ENCODE measurements around the gene STRIP1. TPM values are rescaled to one million over a fixed set of nuclear protein-coding genes. Genes with fewer than 3 reads are reported as not detected.
"Not testable (repeated sequence)": the region's sequence is repeated elsewhere in the genome, so short reads cannot be mapped to it uniquely, and the experiment has no call there.

Gene STRIP1
- polyA plus RNA-seq, 3 donors = 10.4 to 16.3 (median 11.7) TPM

- 82 to 92% (median 83%) methylated on average over 2 of the region's 2 CpGs for WGBS, 3 donors
- H3K27ac ChIP-seq (ENCODE audit: low read depth, low read length) = no peak overlapping the region
These were observed 28.2 kb downstream of the STRIP1 start for GRCh38 chr1:110062612-110063011.

DNA sequence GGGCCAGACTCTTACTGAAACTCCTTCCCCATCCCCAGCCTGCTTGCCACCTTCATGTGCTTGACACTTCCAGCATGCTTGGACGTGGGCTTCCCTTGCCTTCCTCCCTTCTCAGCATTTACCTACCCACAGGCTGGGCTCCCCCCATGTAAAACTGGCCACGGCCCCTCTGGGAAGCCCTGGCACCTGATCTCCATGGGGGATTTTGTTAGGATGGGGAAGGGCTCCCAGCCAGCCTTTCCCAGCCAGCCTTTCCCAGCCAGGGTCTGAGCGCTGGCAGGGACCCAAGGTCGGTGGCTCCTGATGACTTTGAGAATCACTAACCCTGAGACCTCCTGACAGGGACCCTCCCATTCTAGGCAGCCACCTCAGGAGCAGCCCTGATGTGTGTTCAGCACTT, 29.4 kb downstream of the STRIP1 start:
- H3K27ac ChIP-seq (ENCODE audit: low read depth, low read length) = no peak overlapping the region
- 59 to 87% (median 66%) methylated on average over 4 of the region's 4 CpGs for WGBS, 3 donors

- H3K27ac ChIP-seq (ENCODE audit: low read depth, low read length) = no peak overlapping the region
- WGBS, 3 donors = 81 to 88% (median 82%) methylated on average over 18 of the region's 18 CpGs
These were observed 30.3 kb downstream of the STRIP1 start for GRCh38 chr1:110064576-110065337.

GRCh38 chr1:110065841-110066240, 31.4 kb downstream of the STRIP1 start:
- 82 to 92% (median 92%) methylated on average over 5 of the region's 5 CpGs for WGBS, 3 donors
- H3K27ac ChIP-seq (ENCODE audit: low read depth, low read length) = no peak overlapping the region

- H3K27ac ChIP-seq (ENCODE audit: low read depth, low read length) = no peak overlapping the region
- WGBS, 3 donors = 44 to 58% (median 55%) methylated on average over 23 of the region's 23 CpGs
These were observed 33.1 kb downstream of the STRIP1 start for GRCh38 chr1:110067479-110067892.

DNA sequence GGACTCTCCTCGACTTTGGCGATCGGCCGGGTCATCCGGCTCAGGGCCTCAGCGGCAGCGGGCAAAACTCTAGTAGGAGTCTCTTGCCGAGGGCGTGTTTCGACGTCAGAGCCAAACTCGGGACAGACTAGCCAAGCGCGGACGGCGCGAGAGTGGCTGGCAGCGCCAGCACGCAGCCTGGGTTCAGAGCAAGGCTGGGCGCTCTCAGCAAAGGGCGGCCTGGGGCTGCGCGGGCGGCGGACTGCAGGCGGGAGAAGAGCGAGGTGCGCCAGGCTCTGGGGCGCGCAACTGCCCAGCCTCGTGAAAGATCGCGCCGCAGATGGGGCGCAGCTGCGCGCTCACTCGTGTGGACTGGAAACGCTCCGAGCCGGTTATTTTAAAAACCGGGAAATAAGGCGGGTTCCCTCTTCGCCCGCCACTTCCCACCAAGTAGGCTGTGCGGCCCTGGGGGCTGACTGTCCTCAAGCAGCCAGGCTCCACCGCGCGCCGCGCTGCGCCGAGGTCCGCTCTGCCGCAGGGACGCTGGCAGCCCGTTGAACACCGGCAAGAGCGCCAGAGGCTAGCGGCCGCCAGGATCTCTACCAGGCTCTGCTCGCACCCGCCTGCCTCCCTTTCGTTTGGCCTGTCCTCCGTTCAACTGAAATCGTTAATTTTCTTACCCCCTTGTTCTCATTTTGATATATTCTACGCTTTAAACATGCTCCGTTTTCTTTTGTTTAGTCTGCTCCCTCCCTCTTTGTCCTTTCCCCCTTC, 33.6 kb downstream of the STRIP1 start:
- WGBS, 3 donors = 14 to 22% (median 18%) methylated on average over 64 to 68 of the region's 68 CpGs
- H3K27ac ChIP-seq (ENCODE audit: low read depth, low read length) = no peak overlapping the region

GRCh38 chr1:110068646-110069403, 34.4 kb downstream of the STRIP1 start:
- WGBS, 3 donors = 6 to 15% (median 8%) methylated on average over 68 of the region's 68 CpGs
- no peak overlapping the region for H3K27ac ChIP-seq (ENCODE audit: low read depth, low read length)

- no peak overlapping the region for H3K27ac ChIP-seq (ENCODE audit: low read depth, low read length)
- 24 to 25% (median 25%) methylated on average over 57 to 64 of the region's 64 CpGs for whole genome bisulfite sequencing, 3 donors
These were observed 35.2 kb downstream of the STRIP1 start for GRCh38 chr1:110069404-110070281.

- no peak overlapping the region for H3K27ac ChIP-seq (ENCODE audit: low read depth, low read length)
- 3 to 6% (median 6%) methylated on average over 26 to 45 of the region's 52 CpGs for WGBS, 3 donors
These were observed 35.9 kb downstream of the STRIP1 start for GRCh38 chr1:110070282-110070669.

DNA sequence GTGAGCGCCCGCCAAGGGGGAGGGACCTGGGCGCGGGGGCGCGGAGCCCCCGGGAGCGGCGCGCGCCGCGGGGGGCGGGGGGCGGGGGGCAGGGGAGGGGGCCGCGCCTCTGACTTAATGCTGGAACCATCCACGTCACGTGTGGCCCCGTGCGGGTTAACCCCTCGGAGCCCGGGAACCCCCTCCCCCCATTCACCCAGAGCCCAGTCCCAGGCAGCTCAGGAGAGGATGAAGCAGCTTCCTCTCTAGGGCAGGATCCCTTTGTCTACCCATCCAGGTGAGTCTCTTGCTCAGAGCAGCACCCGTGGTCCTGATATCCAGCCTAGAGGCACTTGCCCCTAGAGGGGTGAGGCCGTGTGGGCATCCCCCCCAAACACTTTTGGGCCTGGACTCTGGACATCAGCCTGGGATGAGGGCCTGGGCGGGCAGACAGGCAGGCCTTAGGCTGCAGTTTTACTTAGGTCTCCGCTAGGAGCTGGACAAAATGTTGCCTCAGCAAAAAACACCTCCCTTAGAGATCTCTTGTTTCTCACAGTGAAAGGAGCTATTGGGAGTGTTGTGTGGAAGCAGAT, 36.3 kb downstream of the STRIP1 start, which contains the start of gene ALX3:
Gene ALX3, minus strand, starts transcription at position 2 of the 572 bp plus-strand sequence. CDS start 60 bp downstream, outside the sequence.
- 15 to 40% (median 33%) methylated on average over 7 to 18 of the region's 27 CpGs for WGBS, 3 donors
- no peak within 1 kb of the TSS for H3K27ac ChIP-seq (ENCODE audit: low read depth, low read length)

DNA sequence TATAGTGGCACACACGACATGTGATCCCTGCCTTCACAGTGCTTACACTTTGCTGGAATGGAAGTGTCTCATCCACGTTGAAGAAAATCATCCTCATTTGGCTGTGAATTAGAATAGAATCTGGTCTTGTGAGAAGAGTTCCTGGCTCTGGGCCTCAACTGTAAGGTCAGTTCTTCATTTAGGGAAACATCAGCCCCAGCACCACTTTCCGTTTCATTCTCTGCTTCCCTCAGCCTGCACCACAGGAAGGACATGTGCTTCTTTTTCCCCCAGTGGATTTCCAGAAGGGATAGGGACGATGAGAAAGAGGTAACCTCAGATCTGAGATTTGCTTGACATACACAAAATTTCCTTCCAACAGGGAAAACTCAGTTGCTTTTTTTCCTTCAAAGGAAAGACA, 39.7 kb downstream of the STRIP1 start:
- WGBS, 3 donors = 61 to 78% (median 62%) methylated on average over 4 of the region's 4 CpGs
- no peak overlapping the region for H3K27ac ChIP-seq (ENCODE audit: low read depth, low read length)

DNA sequence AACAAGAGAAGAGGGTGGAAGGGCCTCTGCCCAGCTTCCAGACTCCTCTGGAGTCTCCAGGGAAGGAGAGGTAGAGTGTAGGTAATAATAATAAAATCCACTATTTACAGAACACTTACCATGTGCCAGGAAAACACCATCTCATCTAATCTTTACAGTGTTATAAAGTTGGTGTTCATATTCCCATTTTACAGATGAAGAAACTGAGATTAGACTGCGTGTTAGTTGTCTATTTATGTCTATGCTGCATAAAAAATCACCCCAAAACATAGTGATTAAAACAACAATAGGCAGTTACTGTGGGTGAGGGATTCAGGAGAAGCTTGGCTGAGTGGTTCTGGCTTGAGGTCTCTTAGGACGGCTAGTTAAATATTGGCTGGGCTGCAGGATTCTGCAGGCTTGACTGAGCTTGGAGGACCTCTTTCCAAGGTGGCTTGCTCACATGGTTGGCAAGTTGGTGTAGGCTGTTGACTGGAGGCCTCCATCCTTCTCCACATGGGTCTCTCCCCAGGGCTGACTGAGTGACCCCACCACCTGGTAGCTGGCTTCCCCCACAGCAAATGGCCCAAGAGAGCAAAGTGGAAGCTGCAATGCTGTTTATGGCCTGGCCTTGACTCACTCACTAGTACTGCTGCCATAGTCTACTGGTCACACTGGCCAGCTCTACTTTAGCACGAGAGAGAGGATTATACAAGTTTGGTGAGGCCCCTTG, 42.5 kb downstream of the STRIP1 start:
- H3K27ac ChIP-seq (ENCODE audit: low read depth, low read length) = no peak overlapping the region
- 82 to 86% (median 83%) methylated on average over 3 of the region's 3 CpGs for WGBS, 3 donors

GRCh38 chr1:110079995-110080394, 45.6 kb downstream of the STRIP1 start:
- WGBS, 3 donors = 96 to 98% (median 98%) methylated on average over 2 of the region's 2 CpGs

GRCh38 chr1:110081061-110081460, 46.6 kb downstream of the STRIP1 start:
- H3K27ac ChIP-seq (ENCODE audit: low read depth, low read length) = no peak overlapping the region

More at GRCh38 chr1:110079995-110080394, 45.6 kb downstream of the STRIP1 start:
- H3K27ac ChIP-seq (ENCODE audit: low read depth, low read length) = not testable (repeated sequence)

GRCh38 chr1:110082477-110082876, 48.1 kb downstream of the STRIP1 start:
- no peak overlapping the region for H3K27ac ChIP-seq (ENCODE audit: low read depth, low read length)
- WGBS, 3 donors = 84 to 90% (median 87%) methylated on average over 5 of the region's 5 CpGs

More at GRCh38 chr1:110081061-110081460, 46.6 kb downstream of the STRIP1 start:
- WGBS, 3 donors = 90 to 95% (median 90%) methylated on average over 5 of the region's 5 CpGs

DNA sequence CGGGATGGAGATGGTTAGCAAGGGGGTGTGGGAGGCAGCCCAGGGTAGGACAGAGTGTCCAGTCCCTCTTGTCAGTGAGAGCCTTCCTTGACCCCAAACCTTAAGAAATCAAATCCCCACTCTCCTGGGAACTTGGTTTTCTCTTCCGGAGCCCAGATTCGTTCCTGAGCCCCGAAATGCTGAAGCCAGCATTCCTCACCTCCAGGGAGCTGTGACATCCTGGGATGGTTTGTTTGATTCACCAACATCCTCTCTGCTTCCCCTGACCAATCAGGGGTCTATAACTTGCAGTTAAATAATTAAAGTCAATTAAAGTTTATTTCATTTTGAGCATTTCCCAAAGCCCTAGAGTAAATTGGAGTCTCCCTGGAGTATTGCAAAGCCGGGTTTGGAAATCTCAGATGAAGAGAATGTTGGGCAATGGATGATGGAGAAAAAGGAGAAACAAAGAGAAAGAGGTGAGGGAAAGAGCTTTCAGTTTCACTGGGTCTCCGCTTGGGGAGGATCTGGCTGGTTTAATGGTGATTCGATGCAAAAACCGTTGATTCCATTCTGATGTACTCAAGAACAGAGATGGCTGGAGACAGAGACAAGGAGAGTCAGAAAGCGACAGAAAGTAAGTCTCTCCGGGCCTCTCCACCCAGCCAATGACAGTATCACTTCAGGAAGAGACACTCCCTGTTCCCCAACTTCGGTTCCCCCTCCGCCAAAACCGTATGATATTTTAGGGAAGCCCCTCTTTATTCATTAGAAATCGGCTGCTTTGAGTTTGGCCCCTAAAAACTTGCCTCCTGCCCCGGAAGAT, 48.8 kb downstream of the STRIP1 start:
- peak overlapping the region; percentile 5 for H3K27ac ChIP-seq (ENCODE audit: low read depth, low read length)
- WGBS, 3 donors = 21 to 62% (median 22%) methylated on average over 15 of the region's 15 CpGs

All from adipose tissue (tissue), 3 donors.